DOHH2 (cell line): ENCODE data around the gene MPRIP.

Experiments used
- H3F3A ChIP-seq: fragments of 200-600 bp; sonication (generic), shearing (Covaris generic); 2 replicates; pipeline ENCODE4 v1.6.0; 2016; ENCODE audit warnings: antibody characterized with exemption, mild to moderate bottlenecking; ENCODE audit not compliant: control insufficient read depth, insufficient read depth
- H3K27ac ChIP-seq: fragments of 200-600 bp; sonication (generic); 2 replicates; pipeline ENCODE4 v1.5.1; 2014; ENCODE audit warnings: low read depth, mild to moderate bottlenecking, low read length, moderate library complexity
- H3K27me3 ChIP-seq: fragments of 200-600 bp; sonication (generic); 2 replicates; pipeline ENCODE4 v1.6.1; 2014; ENCODE audit warnings: mild to moderate bottlenecking, low read length, mixed read lengths; ENCODE audit not compliant: control insufficient read depth
- H3K36me3 ChIP-seq: fragments of 200-600 bp; sonication (generic); 2 replicates; pipeline ENCODE4 v1.6.1; 2014; ENCODE audit warnings: mild to moderate bottlenecking, low read length, moderate library complexity, mixed read lengths; ENCODE audit not compliant: control insufficient read depth
- H3K4me1 ChIP-seq: fragments of 200-600 bp; sonication (generic); 2 replicates; pipeline ENCODE4 v1.6.1; 2014; ENCODE audit warnings: mild to moderate bottlenecking, low read length, mixed read lengths; ENCODE audit not compliant: control insufficient read depth
- H3K4me2 ChIP-seq: fragments of 200-600 bp; sonication (generic); 2 replicates; pipeline ENCODE4 v1.6.0; 2014; ENCODE audit warnings: mild to moderate bottlenecking, low read length, moderate library complexity
- H3K4me3 ChIP-seq: fragments of 200-600 bp; sonication (generic); 2 replicates; pipeline ENCODE4 v1.5.1; 2014; ENCODE audit warnings: mild to moderate bottlenecking, low read length, mixed read lengths
- H3K79me2 ChIP-seq: fragments of 200-600 bp; sonication (generic); 2 replicates; pipeline ENCODE4 v1.6.1; 2014; ENCODE audit warnings: mild to moderate bottlenecking, low read length, mixed read lengths; ENCODE audit not compliant: control insufficient read depth
- H3K9me2 ChIP-seq: fragments of 200-600 bp; sonication (generic); replicated peaks from 2 replicates; pipeline ENCODE4 v1.6.1; 2014; ENCODE audit warnings: mild to moderate bottlenecking, low read length, mixed read lengths; ENCODE audit not compliant: control insufficient read depth
- H3K9me3 ChIP-seq: fragments of 200-600 bp; sonication (generic); 2 replicates; pipeline ENCODE4 v1.6.1; 2014; ENCODE audit warnings: antibody characterized with exemption, low read length, mixed read lengths; ENCODE audit not compliant: control insufficient read depth, insufficient read depth
- H4K20me1 ChIP-seq: fragments of 200-600 bp; sonication (generic); 2 replicates; pipeline ENCODE4 v1.6.0; 2014; ENCODE audit warnings: low read depth, mild to moderate bottlenecking, antibody characterized with exemption, low read length, moderate library complexity; ENCODE audit not compliant: control insufficient read depth, insufficient read depth
- EZH2phosphoT487 ChIP-seq: fragments of 200-600 bp; sonication (generic); IDR thresholded peaks from 2 replicates; pipeline ENCODE4 v1.6.1; 2017; ENCODE audit warnings: borderline replicate concordance, mild to moderate bottlenecking, antibody characterized with exemption, low read length, moderate library complexity, mixed read lengths
- TF ChIP-seq, protein P1 (sequence below): fragments of 200-600 bp; sonication (generic); IDR thresholded peaks from one replicate; pipeline ENCODE4 v1.5.1; 2014; ENCODE audit warnings: antibody characterized with exemption, mild to moderate bottlenecking, low read depth, low read length; ENCODE audit not compliant: poor library complexity, severe bottlenecking

MPRIP gene

DNA sequence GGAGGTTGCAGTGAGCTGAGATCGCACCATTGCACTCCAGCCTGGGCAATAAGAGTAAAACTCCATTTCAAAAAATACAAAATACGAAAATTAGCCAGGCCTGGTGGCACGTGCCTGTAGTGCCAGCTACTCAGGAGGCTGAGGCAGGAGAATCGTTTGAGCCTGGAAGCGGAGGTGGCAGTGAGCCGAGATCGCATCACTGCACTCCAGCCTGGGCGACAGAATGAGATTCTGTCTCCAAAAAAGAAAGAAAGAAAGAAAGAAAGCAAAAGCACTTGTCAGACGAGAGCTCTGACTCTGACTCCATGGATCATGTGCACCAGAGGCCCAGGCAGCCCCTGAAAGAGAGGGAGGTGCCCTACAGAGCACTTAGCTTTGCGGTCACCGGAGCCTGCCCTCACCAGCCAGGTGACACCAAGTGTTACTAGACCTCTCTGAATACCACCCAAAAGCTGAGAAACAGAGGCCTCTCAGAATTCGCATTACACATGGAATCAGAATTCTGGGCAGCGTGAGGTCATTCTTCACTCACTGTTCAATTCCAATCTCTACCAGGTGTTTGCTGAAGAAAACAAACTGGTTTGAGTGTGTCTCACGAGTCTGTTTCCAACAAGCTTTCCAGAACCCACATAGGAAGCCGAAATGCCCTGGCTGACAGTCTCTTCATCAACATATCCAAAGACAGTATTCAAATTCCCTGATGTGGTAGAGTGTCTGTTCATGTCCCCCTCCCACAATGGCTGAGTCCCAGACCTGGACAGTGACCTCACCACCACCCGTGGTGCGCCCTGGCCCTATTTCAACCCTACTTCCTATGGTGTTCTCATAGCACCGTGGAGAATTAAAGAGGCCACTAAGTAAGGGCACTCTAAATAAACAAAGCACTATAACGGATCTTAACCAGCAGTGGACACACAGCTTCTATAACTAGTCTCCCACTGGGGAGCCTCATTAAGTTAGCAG, 193.2 kb downstream of the MPRIP start:
- peaks cover 2% of the 10 kb centered on the region; the same call in 1 of the 2 replicates for H3K36me3 ChIP-seq
- H3K9me2 ChIP-seq: no peaks in the 10 kb centered on the region
- H3K79me2 ChIP-seq: peaks cover 18% of the 10 kb centered on the region
- peaks cover 13% of the 10 kb centered on the region for H3F3A ChIP-seq
- H3K27me3 ChIP-seq: no peaks in the 10 kb centered on the region
- H3K4me2 ChIP-seq: peak overlapping the region; percentile 94
- no peaks in the 10 kb centered on the region; the same call in 1 of the 2 replicates for H4K20me1 ChIP-seq
- peak overlapping the region; percentile 97 for H3K4me3 ChIP-seq
- H3K9me3 ChIP-seq: no peaks in the 10 kb centered on the region
- H3K27ac ChIP-seq: no peak overlapping the region
- peaks cover 21% of the 10 kb centered on the region for H3K4me1 ChIP-seq
- TF ChIP-seq, protein P1, sequence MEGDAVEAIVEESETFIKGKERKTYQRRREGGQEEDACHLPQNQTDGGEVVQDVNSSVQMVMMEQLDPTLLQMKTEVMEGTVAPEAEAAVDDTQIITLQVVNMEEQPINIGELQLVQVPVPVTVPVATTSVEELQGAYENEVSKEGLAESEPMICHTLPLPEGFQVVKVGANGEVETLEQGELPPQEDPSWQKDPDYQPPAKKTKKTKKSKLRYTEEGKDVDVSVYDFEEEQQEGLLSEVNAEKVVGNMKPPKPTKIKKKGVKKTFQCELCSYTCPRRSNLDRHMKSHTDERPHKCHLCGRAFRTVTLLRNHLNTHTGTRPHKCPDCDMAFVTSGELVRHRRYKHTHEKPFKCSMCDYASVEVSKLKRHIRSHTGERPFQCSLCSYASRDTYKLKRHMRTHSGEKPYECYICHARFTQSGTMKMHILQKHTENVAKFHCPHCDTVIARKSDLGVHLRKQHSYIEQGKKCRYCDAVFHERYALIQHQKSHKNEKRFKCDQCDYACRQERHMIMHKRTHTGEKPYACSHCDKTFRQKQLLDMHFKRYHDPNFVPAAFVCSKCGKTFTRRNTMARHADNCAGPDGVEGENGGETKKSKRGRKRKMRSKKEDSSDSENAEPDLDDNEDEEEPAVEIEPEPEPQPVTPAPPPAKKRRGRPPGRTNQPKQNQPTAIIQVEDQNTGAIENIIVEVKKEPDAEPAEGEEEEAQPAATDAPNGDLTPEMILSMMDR: no peak
- no peak for TF ChIP-seq EZH2phosphoT487

DNA sequence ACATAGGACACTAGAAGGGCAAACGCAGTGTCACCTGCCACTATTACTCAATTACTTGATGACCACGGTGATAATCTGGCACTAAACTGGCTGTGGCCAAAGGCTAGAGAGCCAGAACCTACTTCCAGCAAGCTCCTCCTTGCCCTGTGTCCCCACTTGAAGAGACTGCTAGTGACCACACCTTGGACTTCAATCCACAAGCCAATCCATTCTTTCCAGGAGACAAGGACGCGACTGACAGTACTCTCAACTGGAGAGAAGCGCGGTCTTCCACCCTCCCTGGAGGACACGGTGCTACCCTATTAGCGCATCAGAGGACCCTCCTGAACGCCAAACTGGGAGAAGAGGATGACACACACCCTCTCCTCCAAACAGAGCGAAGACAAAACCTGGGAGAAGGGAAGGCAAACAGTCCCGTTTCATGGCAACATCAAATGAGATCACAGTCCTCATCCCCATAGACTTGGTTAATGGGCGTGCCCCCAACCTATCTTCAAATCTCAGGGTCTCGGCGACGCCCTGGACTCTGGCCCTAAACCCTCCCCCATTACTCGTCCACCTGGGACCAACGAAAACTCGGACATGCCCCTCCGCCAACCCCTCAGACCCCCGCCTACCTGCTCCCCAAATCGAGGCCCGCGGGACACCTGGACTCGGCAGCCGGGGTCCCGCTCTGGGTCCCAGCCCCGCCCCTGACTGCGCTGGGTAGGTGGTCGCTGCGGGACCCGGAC, 194.2 kb downstream of the MPRIP start:
- Histone ChIP-seq H3K36me3 (peaks cover 2% of the 10 kb centered on the region; the same call in 1 of the 2 replicates), H3K4me1 (peaks cover 21% of the 10 kb centered on the region), H3K4me3 (peak overlapping the region; percentile 97), H3K4me2 (peak overlapping the region; percentile 94), H4K20me1 (no peaks in the 10 kb centered on the region; the same call in 1 of the 2 replicates), H3F3A (peaks cover 13% of the 10 kb centered on the region), H3K27ac (no peak overlapping the region; the same call in 1 of the 2 replicates), H3K27me3 (no peaks in the 10 kb centered on the region), H3K79me2 (peaks cover 18% of the 10 kb centered on the region), H3K9me2 (no peaks in the 10 kb centered on the region), H3K9me3 (no peaks in the 10 kb centered on the region)
- no peak for TF ChIP-seq EZH2phosphoT487
- TF ChIP-seq, protein P1: no peak

DNA sequence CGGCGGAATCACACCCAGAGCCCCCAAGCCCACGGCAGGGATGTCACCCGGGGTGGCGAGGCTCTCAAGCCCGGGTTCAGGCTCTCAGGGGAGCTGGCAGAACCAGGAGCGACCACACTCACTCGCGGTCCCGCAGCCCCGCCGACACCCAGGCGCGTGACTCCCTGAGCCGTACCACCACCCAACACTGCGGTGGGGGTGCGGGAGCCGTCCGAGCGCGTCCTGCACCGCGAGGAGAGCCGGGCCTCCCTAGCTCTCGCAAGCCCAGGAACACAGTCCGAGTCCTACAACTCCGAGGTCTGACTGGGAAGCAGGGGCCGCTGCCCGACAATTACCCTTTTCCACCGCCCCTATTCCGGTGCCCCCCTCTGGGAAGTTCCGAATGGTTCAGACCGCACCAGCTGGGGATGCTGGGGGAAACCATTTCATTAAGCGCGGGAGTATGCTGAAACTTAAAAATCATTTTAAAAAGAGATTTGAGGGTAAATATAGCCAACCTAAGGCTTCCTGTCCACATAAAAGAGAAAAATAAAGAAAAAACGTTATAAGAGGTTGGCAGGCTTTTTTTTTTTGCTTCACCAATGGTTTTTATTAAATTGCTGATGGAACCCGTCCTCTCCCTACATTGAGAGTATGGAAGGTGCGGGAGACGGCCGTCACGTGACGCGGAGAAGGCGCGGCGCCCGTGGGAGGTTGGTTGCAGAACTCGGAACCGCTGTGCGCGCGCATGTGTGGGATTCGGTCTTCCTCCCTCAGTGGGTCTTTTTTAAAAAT, 195.0 kb downstream of the MPRIP start, which contains the start of gene FLCN:
Gene FLCN (minus strand): TSS at position 143 of the 774 bp plus-strand sequence. CDS start 9,031 bp downstream, outside the sequence.
- Histone ChIP-seq H4K20me1 (no peaks in the 10 kb centered on the region; the same call in 1 of the 2 replicates), H3K27ac (peak within 1 kb of the TSS; percentile 73), H3K4me3 (peak within 1 kb of the TSS; percentile 97), H3K9me2 (no peaks in the 10 kb centered on the region), H3F3A (peaks cover 13% of the 10 kb centered on the region), H3K4me1 (peaks cover 21% of the 10 kb centered on the region), H3K36me3 (no peaks in the 10 kb centered on the region), H3K27me3 (no peaks in the 10 kb centered on the region), H3K9me3 (no peaks in the 10 kb centered on the region), H3K79me2 (peaks cover 18% of the 10 kb centered on the region), H3K4me2 (peak within 1 kb of the TSS; percentile 94)
- no peak for TF ChIP-seq EZH2phosphoT487
- TF ChIP-seq, protein P1: no peak
